Measurements from ENCODE around the gene TMEM151B.

- no peak for TF ChIP-seq CTCF (IDR thresholded peaks at IDR 0.05)
- no peak for TF ChIP-seq POLR2A (IDR thresholded peaks at IDR 0.05)
- TF ChIP-seq POLR2AphosphoS5 (IDR thresholded peaks at IDR 0.05) = no peak
- no peak for TF ChIP-seq EP300 (IDR thresholded peaks at IDR 0.05)
These were observed 6.7 kb downstream of the TMEM151B start for GRCh38 chr6:44276667-44277640.
